ENCODE results near the gene XKR8. TPM values are rescaled to one million over a fixed set of nuclear protein-coding genes. Genes with fewer than 3 reads are reported as not detected.
"Not testable (repeated sequence)": the region's sequence is repeated elsewhere in the genome, so short reads cannot be mapped to it uniquely, and the experiment has no call there.

XKR8 gene
- total and polyA plus RNA-seq, 8 donors = 4.5 to 9.5 (median 7.5) TPM

DNA sequence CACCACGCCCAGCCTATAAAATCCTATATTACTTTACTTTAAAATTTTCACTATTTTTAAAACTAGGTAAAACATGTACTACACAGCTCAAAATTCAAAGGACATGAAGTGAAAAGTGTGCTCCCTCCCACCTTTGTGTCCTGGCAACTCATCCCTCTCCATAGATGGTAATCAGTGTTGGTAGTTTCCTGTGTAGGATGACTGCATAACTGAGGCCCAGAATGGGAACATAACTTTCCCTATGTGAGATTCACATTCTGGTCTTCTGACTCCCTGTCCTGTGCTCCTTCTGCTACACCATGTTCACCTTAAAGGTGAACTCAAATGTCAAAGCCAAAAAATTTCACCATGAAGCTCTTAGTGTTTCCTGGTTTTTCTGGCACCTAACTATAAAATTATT is 39.3 kb downstream of the XKR8 start:
- H3K4me1 ChIP-seq = no peaks in the 10 kb centered on the region
- no peak overlapping the region for H3K4me3 ChIP-seq
- 89 to 98% methylated on average over 1 of the region's 1 CpG for WGBS, 2 donors
- no peak overlapping the region for H3K27ac ChIP-seq
- intact Hi-C loops (cut with DNase I) = no loop called here
- H3K27me3 ChIP-seq = no peaks in the 10 kb centered on the region
- no peaks in the 10 kb centered on the region for H3K9me3 ChIP-seq
- peaks cover 0 to 29% (median 11%) of the 10 kb centered on the region in 3 donors for H3K36me3 ChIP-seq
- no peak for ATAC-seq
- DNase-seq = no peak
- no peak for FAIRE-seq
- TF ChIP-seq, protein P1, sequence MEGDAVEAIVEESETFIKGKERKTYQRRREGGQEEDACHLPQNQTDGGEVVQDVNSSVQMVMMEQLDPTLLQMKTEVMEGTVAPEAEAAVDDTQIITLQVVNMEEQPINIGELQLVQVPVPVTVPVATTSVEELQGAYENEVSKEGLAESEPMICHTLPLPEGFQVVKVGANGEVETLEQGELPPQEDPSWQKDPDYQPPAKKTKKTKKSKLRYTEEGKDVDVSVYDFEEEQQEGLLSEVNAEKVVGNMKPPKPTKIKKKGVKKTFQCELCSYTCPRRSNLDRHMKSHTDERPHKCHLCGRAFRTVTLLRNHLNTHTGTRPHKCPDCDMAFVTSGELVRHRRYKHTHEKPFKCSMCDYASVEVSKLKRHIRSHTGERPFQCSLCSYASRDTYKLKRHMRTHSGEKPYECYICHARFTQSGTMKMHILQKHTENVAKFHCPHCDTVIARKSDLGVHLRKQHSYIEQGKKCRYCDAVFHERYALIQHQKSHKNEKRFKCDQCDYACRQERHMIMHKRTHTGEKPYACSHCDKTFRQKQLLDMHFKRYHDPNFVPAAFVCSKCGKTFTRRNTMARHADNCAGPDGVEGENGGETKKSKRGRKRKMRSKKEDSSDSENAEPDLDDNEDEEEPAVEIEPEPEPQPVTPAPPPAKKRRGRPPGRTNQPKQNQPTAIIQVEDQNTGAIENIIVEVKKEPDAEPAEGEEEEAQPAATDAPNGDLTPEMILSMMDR (IDR thresholded peaks at IDR 0.05) = no peak

DNA sequence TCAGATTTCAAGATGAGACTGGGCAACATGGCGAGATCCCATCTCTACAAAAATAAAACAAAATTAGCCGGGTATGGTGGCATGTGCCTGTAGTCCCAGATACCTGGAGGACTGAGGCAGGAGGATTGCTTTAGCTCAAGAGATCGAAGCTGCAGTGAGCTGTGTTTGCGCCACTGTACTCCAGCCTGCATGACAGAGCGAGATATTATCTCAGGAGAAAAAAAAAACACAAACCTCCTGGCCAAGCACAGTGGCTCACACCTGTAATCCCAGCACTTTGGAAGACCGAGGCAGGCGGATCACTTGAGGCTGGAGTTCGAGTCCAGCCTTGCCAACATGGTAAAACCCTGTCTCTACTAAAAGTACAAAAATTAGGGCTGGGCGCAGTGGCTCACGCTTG is 42.8 kb downstream of the XKR8 start:
- H3K36me3 ChIP-seq = peaks cover 0 to 23% (median 3%) of the 10 kb centered on the region in 3 donors
- no peaks in the 10 kb centered on the region for H3K27me3 ChIP-seq
- intact Hi-C loops (cut with DNase I) = no loop called here
- H3K4me3 ChIP-seq = no peak overlapping the region
- TF ChIP-seq, protein P1 (IDR thresholded peaks at IDR 0.05) = no peak
- no peaks in the 10 kb centered on the region for H3K9me3 ChIP-seq
- no peak overlapping the region for H3K27ac ChIP-seq
- FAIRE-seq (no peak), ATAC-seq (no peak), DNase-seq (no peak)
- 96 to 100% methylated on average over 10 of the region's 10 CpGs for WGBS, 2 donors
- no peaks in the 10 kb centered on the region for H3K4me1 ChIP-seq

DNA sequence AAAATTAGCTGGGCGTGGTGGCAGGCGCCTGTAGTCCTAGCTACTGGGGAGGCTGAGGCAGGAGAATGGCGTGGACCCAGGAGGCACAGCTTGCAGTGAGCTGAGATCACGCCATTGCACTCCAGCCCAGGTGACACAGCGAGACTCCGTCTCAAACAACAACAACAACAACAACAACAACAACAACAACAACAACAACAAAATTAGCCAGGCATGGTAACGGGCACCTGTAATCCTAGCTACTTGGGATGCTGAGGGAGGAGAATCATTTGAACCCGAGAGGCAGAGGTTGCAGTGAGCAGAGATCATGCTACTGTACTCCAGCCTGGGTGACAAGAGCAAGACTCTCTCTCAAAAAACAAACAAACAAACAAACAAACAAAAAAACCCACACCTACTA is 43.3 kb downstream of the XKR8 start:
- H3K27ac ChIP-seq; H3K27me3 ChIP-seq; H3K9me3 ChIP-seq; H3K4me3 ChIP-seq; intact Hi-C loops (cut with DNase I); FAIRE-seq; H3K4me1 ChIP-seq; ATAC-seq; DNase-seq: not testable (repeated sequence)
- H3K36me3 ChIP-seq = peaks cover 0 to 18% (median 0%) of the 10 kb centered on the region in 3 donors
- 95 to 97% methylated on average over 7 to 8 of the region's 8 CpGs for WGBS, 2 donors

DNA sequence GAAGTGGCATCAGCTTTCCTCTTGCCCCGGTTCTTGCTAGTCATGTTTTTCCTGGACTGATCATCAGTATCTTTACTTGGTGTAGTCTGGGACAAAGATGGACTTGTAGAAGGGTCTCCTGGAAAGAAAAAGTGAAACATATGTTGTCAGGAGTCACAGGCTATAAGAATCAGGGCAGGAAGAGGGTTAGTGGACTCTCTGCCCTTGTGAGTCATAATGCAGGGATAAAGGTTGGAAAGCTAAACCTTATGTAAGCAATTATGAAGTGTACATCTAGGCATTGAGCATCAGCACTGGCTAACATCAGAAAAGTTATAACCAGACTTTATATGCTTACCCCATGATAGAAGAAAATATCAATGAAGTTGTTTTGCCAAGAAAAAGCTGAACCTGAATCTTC is 51.2 kb downstream of the XKR8 start:
- DNase-seq (no peak), ATAC-seq (no peak), FAIRE-seq (no peak)
- peaks cover 3 to 36% (median 9%) of the 10 kb centered on the region in 3 donors for H3K36me3 ChIP-seq
- TF ChIP-seq, protein P1 (IDR thresholded peaks at IDR 0.05) = no peak
- no peak overlapping the region for H3K27ac ChIP-seq
- H3K4me3 ChIP-seq = no peak overlapping the region
- no peaks in the 10 kb centered on the region for H3K9me3 ChIP-seq
- intact Hi-C loops (cut with DNase I) = no loop called here
- H3K4me1 ChIP-seq = no peaks in the 10 kb centered on the region
- no peaks in the 10 kb centered on the region for H3K27me3 ChIP-seq
- 93 to 94% methylated on average over 1 of the region's 1 CpG for WGBS, 2 donors

Other genes starting within 250 kb of the XKR8 start
- gene FAM76A, start 234.0 kb upstream of the XKR8 start, total RNA-seq = 1 to 10 TPM; 5.0 to 8.7 (median 6.4) TPM
- gene FAM76A, start 234.0 kb upstream of the XKR8 start, polyA plus RNA-seq = 1 to 10 TPM; 4.3 to 6.4 TPM
- 10 to 100 TPM; 15.4 to 24.3 (median 19.5) TPM for gene STX12, start 186.8 kb upstream of the XKR8 start, total RNA-seq
- 10 to 100 TPM; 13.6 to 21.2 TPM for gene STX12, start 186.8 kb upstream of the XKR8 start, polyA plus RNA-seq
- 10 to 100 TPM in 4 of 6 donors, 1 to 10 TPM in 2; 8.1 to 16.6 (median 11.7) TPM for gene PPP1R8, start 129.2 kb upstream of the XKR8 start, total RNA-seq
- 10 to 100 TPM in 1 of 2 donors, 1 to 10 TPM in 1; 9.9 to 17.4 TPM for gene PPP1R8, start 129.2 kb upstream of the XKR8 start, polyA plus RNA-seq
- gene THEMIS2, start 87.4 kb upstream of the XKR8 start, total RNA-seq = 10 to 100 TPM in 2 of 6 donors, 1 to 10 TPM in 3, under 1 TPM in 1; 0.98 to 19.1 (median 5.3) TPM
- gene THEMIS2, start 87.4 kb upstream of the XKR8 start, polyA plus RNA-seq = 1 to 10 TPM; 4.3 to 5.7 TPM
- 10 to 100 TPM in 3 of 6 donors, 1 to 10 TPM in 3; 7.8 to 14.6 (median 9.8) TPM for gene RPA2, start 45.4 kb upstream of the XKR8 start, total RNA-seq
- gene RPA2, start 45.4 kb upstream of the XKR8 start, polyA plus RNA-seq = 10 to 100 TPM; 11.7 to 20.9 TPM
- 10 to 100 TPM; 14.5 to 20.4 (median 18.1) TPM for gene SMPDL3B, start 25.0 kb upstream of the XKR8 start, total RNA-seq
- 10 to 100 TPM in 1 of 2 donors, 1 to 10 TPM in 1; 9.9 to 12.0 TPM for gene SMPDL3B, start 25.0 kb upstream of the XKR8 start, polyA plus RNA-seq
- 10 to 100 TPM in 2 of 6 donors, 1 to 10 TPM in 4; 6.0 to 14.6 (median 8.3) TPM for gene EYA3, start 128.6 kb downstream of the XKR8 start, total RNA-seq
- 1 to 10 TPM; 3.4 to 4.6 TPM for gene EYA3, start 128.6 kb downstream of the XKR8 start, polyA plus RNA-seq
- gene PTAFR, start 216.7 kb downstream of the XKR8 start, total RNA-seq = 10 to 100 TPM in 1 of 6 donors, 1 to 10 TPM in 2, under 1 TPM in 3; 0.37 to 13.7 (median 1.4) TPM
- 1 to 10 TPM in 1 of 2 donors, under 1 TPM in 1; 0.76 to 1.0 TPM for gene PTAFR, start 216.7 kb downstream of the XKR8 start, polyA plus RNA-seq

Data from pancreas (tissue), 10 donors.